HG02973 (cell line): Measurements from ENCODE around the gene SLC25A25.
"Not testable (repeated sequence)": the region's sequence is repeated elsewhere in the genome, so short reads cannot be mapped to it uniquely, and the experiment has no call there.

Experiments used
- ATAC-seq: cut with Tn5 transposase; IDR thresholded peaks from one replicate; pipeline ENCODE4 v1.9.1; 2021; ENCODE audit warnings: moderate library complexity; ENCODE audit not compliant: unreplicated experiment

SLC25A25 gene

GRCh38 chr9:128067645-128068385 lies at the start of gene SLC25A25:
TSS of gene SLC25A25 (plus strand) at chr9:128068232. CDS start at chr9:128068320, 88 bp downstream.
- ATAC-seq, result peak; percentile 64

DNA sequence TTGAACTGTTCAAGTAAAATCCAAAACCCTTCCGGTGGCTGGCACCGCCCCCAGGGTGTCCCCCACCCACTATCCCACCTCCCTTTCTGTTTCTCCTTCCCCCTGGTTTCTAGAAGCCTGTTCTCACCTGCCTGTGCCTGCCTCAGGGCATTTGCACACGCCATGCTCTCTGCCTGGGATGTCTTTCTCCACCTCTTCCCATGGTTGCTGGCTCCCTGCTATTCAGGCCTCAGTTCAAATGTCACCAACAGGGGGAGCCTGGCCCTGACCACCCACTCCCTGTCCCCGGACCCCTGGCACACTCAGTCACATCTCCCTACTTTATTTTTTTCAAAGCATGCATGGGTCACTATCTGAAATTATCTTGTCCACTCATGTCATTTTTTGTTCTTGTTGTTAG lies 47.3 kb upstream of the SLC25A25 start:
- ATAC-seq, result no peak

DNA sequence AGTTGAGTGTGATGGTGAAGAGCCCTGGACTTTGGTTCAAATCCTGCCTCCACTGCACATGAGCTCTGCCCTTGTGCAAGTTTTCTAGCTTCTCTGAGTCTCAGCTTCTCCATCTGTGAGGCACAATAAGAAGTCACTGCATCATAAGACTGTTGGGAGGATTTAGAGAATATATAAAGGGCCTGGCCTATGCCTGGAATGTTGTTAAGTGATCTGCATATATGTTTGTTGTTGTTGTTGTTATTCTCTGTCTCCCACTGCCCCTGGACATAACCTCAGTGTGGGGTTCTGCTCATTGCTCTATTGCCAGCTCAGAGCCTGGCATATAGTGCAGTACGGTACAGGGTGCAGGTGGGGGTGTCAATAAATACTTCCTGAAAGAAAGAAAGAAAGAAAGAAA lies 46.9 kb upstream of the SLC25A25 start:
- ATAC-seq, result no peak

GRCh38 chr9:128022886-128023285 lies 45.1 kb upstream of the SLC25A25 start:
- ATAC-seq, result no peak

DNA sequence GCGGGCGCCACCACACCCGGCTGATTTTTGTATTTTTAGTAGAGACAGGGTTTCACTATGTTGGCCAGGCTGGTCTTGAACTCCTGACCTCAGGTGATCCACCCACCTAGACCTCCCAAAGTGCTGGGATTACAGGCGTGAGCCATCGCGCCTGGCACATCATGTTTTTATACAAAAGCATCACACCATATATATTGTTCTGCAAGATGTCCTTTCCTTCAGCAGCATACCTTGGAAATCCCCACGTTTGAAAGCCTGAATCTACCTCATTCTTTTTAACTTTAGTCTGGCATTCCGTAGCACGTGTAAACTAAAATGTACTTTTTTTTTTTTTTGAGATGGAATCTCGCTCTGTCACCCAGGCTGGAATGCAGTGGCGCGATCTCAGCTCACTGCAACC lies 44.4 kb upstream of the SLC25A25 start:
- not testable (repeated sequence) for ATAC-seq

- no peak for ATAC-seq
These were observed 43.2 kb upstream of the SLC25A25 start for GRCh38 chr9:128024761-128025308.

- no peak for ATAC-seq
These were observed 42.3 kb upstream of the SLC25A25 start for GRCh38 chr9:128025736-128026135.

- no peak for ATAC-seq
These were observed 41.7 kb upstream of the SLC25A25 start for GRCh38 chr9:128026255-128026772.

GRCh38 chr9:128026773-128027541 lies 41.1 kb upstream of the SLC25A25 start:
- no peak for ATAC-seq

DNA sequence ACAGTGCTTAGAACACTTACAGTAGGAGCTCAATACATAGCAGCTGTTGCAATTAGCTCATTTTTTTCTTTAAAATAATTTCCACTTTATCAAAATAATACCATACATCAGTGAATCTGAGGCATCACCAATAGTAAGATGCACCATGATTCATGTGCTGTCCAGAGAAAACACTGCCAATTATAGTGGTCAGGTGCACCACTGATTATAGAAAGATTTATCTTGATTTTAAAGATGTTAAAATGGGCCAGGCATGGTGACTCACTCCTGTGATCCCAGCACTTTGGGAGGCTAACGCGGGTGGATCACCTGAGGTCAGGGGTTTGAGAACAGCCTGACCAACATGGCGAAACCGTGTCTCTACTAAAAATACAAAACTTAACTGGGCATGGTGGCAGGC lies 40.3 kb upstream of the SLC25A25 start:
- no peak for ATAC-seq

DNA sequence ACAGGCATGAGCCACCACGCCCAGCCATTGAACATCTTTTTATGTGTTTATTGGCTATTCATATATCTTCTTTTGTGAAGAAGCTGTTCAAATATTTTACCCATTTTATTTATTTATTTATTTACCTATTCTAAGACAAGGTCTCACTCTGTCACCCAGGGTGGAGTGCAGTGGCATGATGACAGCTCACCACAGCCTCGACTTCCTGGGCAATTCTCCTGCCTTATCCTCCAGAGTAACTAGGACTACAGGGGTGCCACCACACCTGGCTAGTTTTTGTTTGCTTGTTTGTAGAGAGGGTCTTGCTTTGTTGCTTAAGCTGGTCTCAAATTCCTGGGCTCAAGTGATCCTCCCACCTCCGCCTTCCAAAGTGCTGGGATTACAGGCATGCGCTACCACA lies 34.4 kb upstream of the SLC25A25 start:
- ATAC-seq, result no peak

DNA sequence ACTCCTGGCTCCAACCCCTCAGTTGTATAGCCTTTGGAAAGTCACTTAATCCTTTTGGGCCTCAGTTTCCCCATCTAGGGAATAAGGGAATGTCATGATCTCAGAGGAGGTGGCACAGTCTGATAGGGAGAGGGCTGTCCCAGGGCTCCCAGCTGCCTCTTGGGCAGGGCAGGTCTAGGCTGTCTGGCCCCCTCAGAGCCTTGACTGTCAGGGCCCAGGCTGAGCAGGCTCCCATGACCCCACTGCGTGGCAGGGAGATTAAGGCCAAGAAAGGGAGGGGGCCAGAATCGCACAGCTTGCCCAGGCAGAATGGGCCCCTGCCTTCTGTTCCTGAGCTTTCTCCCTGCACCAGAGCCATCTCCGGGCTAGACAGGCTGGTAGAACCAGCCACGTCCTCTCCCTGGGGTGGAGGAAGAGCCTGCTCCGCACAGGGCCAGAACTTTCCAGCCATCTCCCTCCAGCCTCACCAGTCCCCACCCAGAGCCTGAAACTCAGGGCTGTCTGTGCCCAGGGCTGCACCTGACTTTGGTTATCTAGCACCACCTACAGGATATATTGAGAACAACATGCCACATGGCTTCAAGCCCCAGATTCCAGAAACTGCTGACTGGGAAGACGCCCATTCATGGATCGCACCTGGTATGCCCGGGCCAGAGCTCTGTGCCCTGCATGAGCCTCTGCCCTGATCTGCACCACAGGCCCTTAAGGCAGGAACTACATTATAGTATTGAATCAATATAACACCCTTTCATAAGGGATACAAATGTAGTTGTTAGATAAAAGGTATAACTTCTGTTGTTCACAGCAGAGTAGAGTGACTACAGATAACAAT lies 33.0 kb upstream of the SLC25A25 start:
- ATAC-seq, result no peak

DNA sequence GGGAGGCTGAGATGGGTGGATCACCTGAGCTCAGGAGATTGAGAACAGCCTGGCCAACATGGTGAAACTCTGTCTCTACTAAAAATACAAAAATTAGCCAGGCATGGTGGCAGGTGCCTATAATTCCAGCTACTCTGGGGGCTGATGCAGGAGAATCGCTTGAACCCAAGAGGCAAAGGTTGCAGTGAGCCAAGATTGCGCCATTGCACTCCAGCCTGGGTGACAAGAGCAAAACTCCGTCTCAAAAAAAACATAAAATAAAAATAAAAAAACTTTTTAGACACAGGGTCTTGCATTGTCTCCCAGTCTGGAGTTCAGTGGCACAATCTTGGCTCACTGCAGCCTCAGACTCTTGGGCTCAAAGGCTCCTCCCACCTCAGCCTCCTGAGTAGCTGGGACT lies 31.5 kb upstream of the SLC25A25 start:
- ATAC-seq, result not testable (repeated sequence)

GRCh38 chr9:128040783-128041182 lies 27.2 kb upstream of the SLC25A25 start:
- not testable (repeated sequence) for ATAC-seq

- ATAC-seq, result no peak
These were observed 26.0 kb upstream of the SLC25A25 start for GRCh38 chr9:128042043-128042442.

DNA sequence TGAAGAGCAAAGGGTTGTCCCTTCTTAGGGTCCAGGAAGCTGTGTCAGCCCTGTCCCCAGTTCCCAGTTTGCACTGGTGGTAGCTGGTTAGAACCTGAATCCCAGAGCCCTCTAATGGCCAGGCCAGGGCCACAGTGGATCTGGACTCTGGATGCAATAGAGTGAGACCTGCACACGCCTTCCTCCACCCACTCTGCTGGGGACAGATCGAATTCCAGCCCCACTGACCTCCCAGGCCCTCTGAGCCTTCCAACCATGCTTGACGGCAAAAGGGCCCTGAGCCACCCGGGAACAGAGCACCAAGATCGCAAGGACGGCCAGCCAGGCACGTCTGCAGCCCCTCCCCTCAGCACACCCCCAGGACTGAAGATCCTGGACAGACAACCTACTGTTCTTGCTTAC lies 24.6 kb upstream of the SLC25A25 start:
- ATAC-seq, result no peak

GRCh38 chr9:128045409-128045808 lies 22.6 kb upstream of the SLC25A25 start:
- not testable (repeated sequence) for ATAC-seq

GRCh38 chr9:128045831-128046230 lies 22.2 kb upstream of the SLC25A25 start:
- ATAC-seq, result no peak

- ATAC-seq, result no peak
These were observed 20.8 kb upstream of the SLC25A25 start for GRCh38 chr9:128047231-128047630.

- ATAC-seq, result no peak
These were observed 19.4 kb upstream of the SLC25A25 start for GRCh38 chr9:128048663-128049062.

DNA sequence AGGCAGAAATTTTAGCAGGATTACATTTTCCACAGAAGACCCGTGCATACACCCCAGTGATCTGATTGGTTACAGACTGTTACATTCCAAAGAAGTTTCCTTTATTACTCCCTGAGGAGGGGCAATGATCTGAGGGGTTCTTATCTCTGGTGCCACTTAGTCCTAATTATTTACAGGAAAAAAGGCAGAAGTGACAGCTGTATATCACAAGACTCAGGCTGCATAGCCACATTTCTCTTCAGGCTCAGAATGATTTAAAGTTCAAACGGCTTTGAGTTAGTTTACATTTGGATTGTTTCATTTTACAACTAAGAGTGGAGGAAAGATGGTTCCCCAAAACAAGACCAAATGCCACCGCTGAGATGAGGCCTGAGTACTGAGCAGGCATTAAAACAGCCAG lies 18.2 kb upstream of the SLC25A25 start:
- no peak for ATAC-seq
